Choroid plexus epithelial cell (primary cell): ENCODE data around the gene SLC44A1.

ENCODE experiments used
- DNase-seq: peaks from one replicate; pipeline ENCODE4 v3.0.0-alpha.2; 2010; ENCODE audit warnings: low read depth
- H3K4me3 ChIP-seq: 2 replicates; pipeline ENCODE4 v1.5.1; 2011; ENCODE audit warnings: low read depth, mild to moderate bottlenecking, control low read depth, low read length, moderate library complexity
- CTCF ChIP-seq: conservative IDR thresholded peaks from 2 replicates; pipeline ENCODE4 v1.5.1; 2011; ENCODE audit warnings: low read depth, mild to moderate bottlenecking, control low read depth, inconsistent platforms, low read length, moderate library complexity

The SLC44A1 gene

DNA sequence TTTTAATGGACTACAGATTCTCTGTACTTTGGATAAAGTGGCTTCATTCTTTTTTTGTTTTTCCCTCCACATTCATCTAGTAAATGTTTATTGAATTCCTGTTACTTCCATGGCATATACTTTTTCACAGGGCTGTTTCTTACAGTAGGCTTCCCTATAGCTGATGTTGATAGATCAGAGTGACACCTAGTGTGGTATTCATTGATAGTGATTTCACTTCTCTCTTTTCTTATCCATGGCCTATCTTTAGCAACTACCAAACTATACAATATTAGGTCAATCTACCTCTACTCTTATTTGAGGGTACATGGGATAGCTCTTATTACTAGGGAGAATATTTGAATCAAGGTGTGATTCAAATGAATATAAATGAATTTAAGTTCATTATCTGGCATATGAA is 239.2 kb downstream of the SLC44A1 start:
- no peak overlapping the region for H3K4me3 ChIP-seq
- no peak for TF ChIP-seq CTCF
- DNase-seq = no peak

DNA sequence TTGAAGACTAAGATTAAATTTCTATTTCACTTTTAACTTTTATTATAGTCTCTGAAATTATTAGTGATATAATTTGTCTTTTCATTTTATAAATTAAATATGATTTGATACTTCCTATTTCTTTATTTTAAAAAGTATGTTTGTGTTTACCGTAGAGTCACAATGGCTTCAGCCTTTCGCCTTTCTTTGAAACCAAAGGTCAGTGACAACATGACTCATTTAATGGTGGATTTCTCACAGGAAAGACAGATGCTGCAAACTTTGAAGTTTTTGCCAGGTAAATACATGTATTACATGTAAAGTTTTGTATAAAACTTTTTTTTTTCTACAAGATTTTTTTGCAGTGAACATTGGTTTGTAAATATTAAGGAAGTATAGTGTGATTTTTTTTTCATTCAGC is 239.8 kb downstream of the SLC44A1 start:
- H3K4me3 ChIP-seq = no peak overlapping the region
- no peak for DNase-seq
- no peak for TF ChIP-seq CTCF

GRCh38 chr9:105485131-105485530 is 240.7 kb downstream of the SLC44A1 start:
- TF ChIP-seq CTCF = no peak
- no peak overlapping the region for H3K4me3 ChIP-seq
- DNase-seq = no peak
